ENCODE data around the gene TIPRL. TPM values are rescaled to one million over a fixed set of nuclear protein-coding genes. Genes with fewer than 3 reads are reported as not detected.

TIPRL gene
- total RNA-seq, 2 experiments from 2014 or later = 36.0 to 54.3 TPM

DNA sequence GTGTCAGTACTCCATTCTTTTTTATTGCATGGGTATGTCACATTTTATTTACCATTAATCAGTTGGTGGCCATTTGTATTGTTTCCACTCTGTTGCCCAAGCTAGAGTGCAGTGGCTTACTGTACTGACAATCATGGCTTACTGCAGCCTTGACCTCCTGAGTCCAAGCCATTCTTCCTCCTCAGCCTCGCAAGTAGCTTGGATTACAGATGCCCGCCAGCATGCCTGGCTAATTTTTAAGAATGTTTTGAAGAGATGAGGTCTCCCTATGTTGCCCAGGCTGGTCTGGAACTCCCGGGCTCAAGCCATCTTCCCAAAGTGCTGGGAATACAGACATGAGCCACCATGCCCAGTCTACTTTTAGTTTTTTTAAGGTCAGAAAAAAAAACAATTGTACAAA is 46.2 kb downstream of the TIPRL start:
- intact Hi-C loops (cut with micrococcal nuclease; ENCODE audit: unreplicated experiment) = loop anchor here (5.0 kb wide), 2 partner anchors 288 to 887 kb away; partner anchors contain the start of genes DCAF6 and MPC2
- BruUV-seq (replicated peaks) = no TSS peak
- H3K36me3 ChIP-seq (ENCODE audit: insufficient read depth, low read length) = peaks cover 12% of the 10 kb centered on the region
- TF ChIP-seq, protein P1, sequence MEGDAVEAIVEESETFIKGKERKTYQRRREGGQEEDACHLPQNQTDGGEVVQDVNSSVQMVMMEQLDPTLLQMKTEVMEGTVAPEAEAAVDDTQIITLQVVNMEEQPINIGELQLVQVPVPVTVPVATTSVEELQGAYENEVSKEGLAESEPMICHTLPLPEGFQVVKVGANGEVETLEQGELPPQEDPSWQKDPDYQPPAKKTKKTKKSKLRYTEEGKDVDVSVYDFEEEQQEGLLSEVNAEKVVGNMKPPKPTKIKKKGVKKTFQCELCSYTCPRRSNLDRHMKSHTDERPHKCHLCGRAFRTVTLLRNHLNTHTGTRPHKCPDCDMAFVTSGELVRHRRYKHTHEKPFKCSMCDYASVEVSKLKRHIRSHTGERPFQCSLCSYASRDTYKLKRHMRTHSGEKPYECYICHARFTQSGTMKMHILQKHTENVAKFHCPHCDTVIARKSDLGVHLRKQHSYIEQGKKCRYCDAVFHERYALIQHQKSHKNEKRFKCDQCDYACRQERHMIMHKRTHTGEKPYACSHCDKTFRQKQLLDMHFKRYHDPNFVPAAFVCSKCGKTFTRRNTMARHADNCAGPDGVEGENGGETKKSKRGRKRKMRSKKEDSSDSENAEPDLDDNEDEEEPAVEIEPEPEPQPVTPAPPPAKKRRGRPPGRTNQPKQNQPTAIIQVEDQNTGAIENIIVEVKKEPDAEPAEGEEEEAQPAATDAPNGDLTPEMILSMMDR (conservative IDR thresholded peaks at IDR 0.05; ENCODE audit: low read length) = no peak
- TF ChIP-seq EZH2phosphoT487 (IDR thresholded peaks at IDR 0.05; ENCODE audit: borderline replicate concordance, low read depth, low read length) = no peak
- H3K9me3 ChIP-seq (ENCODE audit: low read length) = no peaks in the 10 kb centered on the region
- H3K79me2 ChIP-seq (ENCODE audit: insufficient read depth, low read depth, low read length) = peaks cover 50% of the 10 kb centered on the region
- H3K9me2 ChIP-seq (ENCODE audit: insufficient read depth, low read length) = no peaks in the 10 kb centered on the region
- peak overlapping the region; percentile 95 for H3K4me3 ChIP-seq (ENCODE audit: low read depth, low read length, poor library complexity, severe bottlenecking)
- peak overlapping the region; percentile 95; the same call in 1 of the 2 replicates for H2AFZ ChIP-seq (ENCODE audit: low read length)
- POLR2A ChIA-PET = interaction anchor here (0.6 to 2.7 kb wide), 7 partner anchors 21 to 1600 kb away, joined by 3 to 9 read pairs (median 3); no protein-coding TSS in a partner anchor
- peak; percentile 4 for DNase-seq (ENCODE audit: low spot score)
- CTCF ChIA-PET (ENCODE audit: unreplicated experiment) = interaction anchor here (0.7 kb wide), 1 partner anchor 10 kb away, joined by 3 read pairs; no protein-coding TSS in a partner anchor
- peaks cover 16% of the 10 kb centered on the region for H4K20me1 ChIP-seq (ENCODE audit: insufficient read depth, low read length)
- peak overlapping the region; percentile 47 for H3K27ac ChIP-seq (ENCODE audit: low read depth, low read length, poor library complexity, severe bottlenecking)
- H3K4me1 ChIP-seq (ENCODE audit: insufficient read depth, low read length, poor library complexity, severe bottlenecking) = peaks cover 42% of the 10 kb centered on the region
- H3K4me2 ChIP-seq (ENCODE audit: low read length) = peak overlapping the region; percentile 95

DNA sequence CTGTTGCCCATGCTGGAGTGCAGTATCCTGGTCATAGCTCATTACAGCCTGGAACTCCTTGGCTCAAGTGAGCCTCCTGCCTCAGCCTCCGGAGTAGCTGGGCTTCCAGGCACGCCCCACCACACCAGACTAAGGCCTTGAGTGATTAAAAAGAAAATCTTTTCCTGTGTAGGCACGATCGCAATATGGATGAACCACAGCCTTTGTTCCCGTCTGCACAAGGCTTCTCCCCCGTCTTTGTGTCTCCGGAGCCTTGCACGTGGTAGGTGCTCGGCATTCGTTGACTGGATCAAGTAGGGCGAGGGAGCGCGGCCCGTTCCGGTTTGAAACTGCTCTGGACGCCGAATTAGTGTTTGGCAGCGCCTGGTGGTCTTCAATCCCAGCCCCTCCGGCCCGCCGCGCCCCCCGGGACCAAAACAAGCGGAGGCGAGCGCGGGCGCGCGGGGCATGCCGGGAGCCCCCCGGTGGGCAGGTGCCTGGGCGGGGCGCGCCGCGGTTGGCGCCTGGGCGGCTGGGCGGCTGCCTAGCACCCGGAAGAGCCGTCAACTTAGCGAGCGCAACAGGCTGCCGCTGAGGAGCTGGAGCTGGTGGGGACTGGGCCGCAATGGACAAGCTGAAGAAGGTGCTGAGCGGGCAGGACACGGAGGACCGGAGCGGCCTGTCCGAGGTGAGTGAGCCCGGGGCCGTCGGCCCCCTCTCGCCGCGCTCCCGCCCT is 46.9 kb downstream of the TIPRL start, which contains the start of gene SFT2D2:
TSS of gene SFT2D2 (plus strand) at position 529 of the 715 bp plus-strand sequence. CDS start at position 605, 76 bp downstream.
- peak within 1 kb of the TSS; percentile 95 for H2AFZ ChIP-seq (ENCODE audit: low read length)
- TSS peak; percentile 93 for BruUV-seq (replicated peaks)
- no peak for TF ChIP-seq EZH2phosphoT487 (IDR thresholded peaks at IDR 0.05; ENCODE audit: borderline replicate concordance, low read depth, low read length)
- H4K20me1 ChIP-seq (ENCODE audit: insufficient read depth, low read length) = peaks cover 16% of the 10 kb centered on the region
- intact Hi-C loops (cut with micrococcal nuclease; ENCODE audit: unreplicated experiment) = loop anchor here (2.0 to 5.0 kb wide), 3 partner anchors 47 to 887 kb away; partner anchors contain the start of genes DCAF6, MPC2 and TIPRL
- peaks cover 15% of the 10 kb centered on the region for H3K36me3 ChIP-seq (ENCODE audit: insufficient read depth, low read length)
- peak within 1 kb of the TSS; percentile 95 for H3K4me2 ChIP-seq (ENCODE audit: low read length)
- DNase-seq (ENCODE audit: low spot score) = peak; percentile 88
- H3K9me2 ChIP-seq (ENCODE audit: insufficient read depth, low read length) = no peaks in the 10 kb centered on the region
- H3K9me3 ChIP-seq (ENCODE audit: low read length) = no peaks in the 10 kb centered on the region
- H3K4me1 ChIP-seq (ENCODE audit: insufficient read depth, low read length, poor library complexity, severe bottlenecking) = peaks cover 42% of the 10 kb centered on the region
- peak within 1 kb of the TSS; percentile 95 for H3K4me3 ChIP-seq (ENCODE audit: low read depth, low read length, poor library complexity, severe bottlenecking)
- ChIA-PET POLR2A (interaction anchor here (0.6 to 2.7 kb wide), 10 partner anchors 7 to 1601 kb away, joined by 3 to 10 read pairs (median 3); no protein-coding TSS in a partner anchor), CTCF (ENCODE audit: unreplicated experiment) (interaction anchor here (0.7 to 1.4 kb wide), 2 partner anchors 9 to 11 kb away, joined by 3 to 8 read pairs; no protein-coding TSS in a partner anchor)
- H3K79me2 ChIP-seq (ENCODE audit: insufficient read depth, low read depth, low read length) = peaks cover 54% of the 10 kb centered on the region
- H3K27ac ChIP-seq (ENCODE audit: low read depth, low read length, poor library complexity, severe bottlenecking) = peak within 1 kb of the TSS; percentile 47

DNA sequence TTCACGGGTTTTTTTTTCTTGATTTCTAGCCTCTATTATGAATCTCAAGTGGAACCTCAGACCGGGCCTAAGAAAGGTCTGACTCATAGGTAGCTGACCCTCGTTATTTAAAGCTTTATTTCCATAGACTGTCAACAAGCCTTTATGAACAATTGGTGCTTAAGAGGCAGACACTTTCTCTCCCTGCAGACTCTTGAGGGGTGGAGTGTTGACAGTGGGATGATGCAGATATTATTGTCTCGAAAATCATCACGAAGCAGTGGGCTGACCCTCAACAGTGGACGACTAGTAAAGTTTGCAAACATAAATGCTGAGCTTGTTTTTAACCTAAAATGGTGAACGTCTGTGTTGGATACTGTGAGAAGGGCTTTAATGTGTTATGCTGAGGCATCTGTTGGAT is 48.9 kb downstream of the TIPRL start:
- peaks cover 42% of the 10 kb centered on the region for H3K4me1 ChIP-seq (ENCODE audit: insufficient read depth, low read length, poor library complexity, severe bottlenecking)
- TF ChIP-seq, protein P1 (conservative IDR thresholded peaks at IDR 0.05; ENCODE audit: low read length) = no peak
- H3K9me3 ChIP-seq (ENCODE audit: low read length) = no peaks in the 10 kb centered on the region
- no peaks in the 10 kb centered on the region for H3K9me2 ChIP-seq (ENCODE audit: insufficient read depth, low read length)
- H2AFZ ChIP-seq (ENCODE audit: low read length) = no peak overlapping the region
- H4K20me1 ChIP-seq (ENCODE audit: insufficient read depth, low read length) = peaks cover 16% of the 10 kb centered on the region
- no TSS peak for BruUV-seq (replicated peaks)
- no peak for DNase-seq (ENCODE audit: low spot score)
- peak overlapping the region; percentile 95 for H3K4me2 ChIP-seq (ENCODE audit: low read length)
- peak overlapping the region; percentile 27 for H3K27ac ChIP-seq (ENCODE audit: low read depth, low read length, poor library complexity, severe bottlenecking)
- intact Hi-C loops (cut with micrococcal nuclease; ENCODE audit: unreplicated experiment) = loop anchor here (2.0 to 5.0 kb wide), 3 partner anchors 49 to 885 kb away; partner anchors contain the start of genes DCAF6, MPC2 and TIPRL
- POLR2A ChIA-PET = interaction anchor here (0.5 to 2.3 kb wide), 4 partner anchors 8 to 357 kb away, joined by 3 to 10 read pairs (median 3); no protein-coding TSS in a partner anchor
- H3K79me2 ChIP-seq (ENCODE audit: insufficient read depth, low read depth, low read length) = peaks cover 65% of the 10 kb centered on the region
- peaks cover 35% of the 10 kb centered on the region for H3K36me3 ChIP-seq (ENCODE audit: insufficient read depth, low read length)
- H3K4me3 ChIP-seq (ENCODE audit: low read depth, low read length, poor library complexity, severe bottlenecking) = peak overlapping the region; percentile 95
- CTCF ChIA-PET (ENCODE audit: unreplicated experiment) = no interaction called here

All from OCI-LY7 (cell line).